GM12891 (cell line): ENCODE data around the gene NR2F1-AS1.
"Not testable (repeated sequence)": the region's sequence is repeated elsewhere in the genome, so short reads cannot be mapped to it uniquely, and the experiment has no call there.

Experiments used
- DNase-seq: peaks from one replicate; pipeline ENCODE4 v3.0.0; 2011; ENCODE audit warnings: low spot score; ENCODE audit not compliant: insufficient read length
- FAIRE-seq: peaks from 2 replicates; lab custom pipeline; 2011; peaks lifted over from hg19 to GRCh38; lab: Jason Lieb, UNC
- PAX5 ChIP-seq: IDR thresholded peaks from 2 replicates; pipeline ENCODE4 v1.6.1; 2011; ENCODE audit warnings: low read length, moderate library complexity, mild to moderate bottlenecking; ENCODE audit not compliant: insufficient read depth, severe bottlenecking
- POLR2A ChIP-seq: IDR thresholded peaks from 2 replicates; pipeline ENCODE4 v1.6.1; 2011; ENCODE audit warnings: low read depth, low read length, control low read depth
- POLR2AphosphoS5 ChIP-seq: IDR thresholded peaks from 2 replicates; pipeline ENCODE4 v1.6.1; 2011; ENCODE audit warnings: low read depth, low read length, control low read depth
- POU2F2 ChIP-seq: IDR thresholded peaks from 2 replicates; pipeline ENCODE4 v1.6.1; 2011; ENCODE audit warnings: low read depth, mild to moderate bottlenecking, control low read depth, low read length, moderate library complexity
- SPI1 ChIP-seq: IDR thresholded peaks from 2 replicates; pipeline ENCODE4 v1.6.1; 2011; ENCODE audit warnings: low read depth, low read length, control low read depth
- TAF1 ChIP-seq: IDR thresholded peaks from 2 replicates; pipeline ENCODE4 v1.6.1; 2011; ENCODE audit warnings: low read depth, low read length, control low read depth

The NR2F1-AS1 gene

GRCh38 chr5:93477816-93478215, 103.2 kb downstream of the NR2F1-AS1 start:
- FAIRE-seq (no peak), DNase-seq (no peak)
- TF ChIP-seq PAX5 (no peak), POU2F2 (no peak), TAF1 (no peak)

- TF ChIP-seq POU2F2 (no peak), POLR2AphosphoS5 (no peak), PAX5 (no peak), POLR2A (no peak), SPI1 (no peak), TAF1 (no peak)
- FAIRE-seq (no peak), DNase-seq (no peak)
Observed at GRCh38 chr5:93476251-93476742, 104.7 kb downstream of the NR2F1-AS1 start.

GRCh38 chr5:93462916-93463315, 118.1 kb downstream of the NR2F1-AS1 start:
- TF ChIP-seq POU2F2 (no peak), TAF1 (no peak), SPI1 (no peak), PAX5 (no peak), POLR2AphosphoS5 (no peak), POLR2A (no peak)
- no peak for FAIRE-seq
- no peak for DNase-seq

- TF ChIP-seq SPI1, result no peak
- no peak for TF ChIP-seq POLR2AphosphoS5
- no peak for TF ChIP-seq TAF1
- no peak for TF ChIP-seq POLR2A
- no peak for TF ChIP-seq POU2F2
- no peak for TF ChIP-seq PAX5
- no peak for FAIRE-seq
- DNase-seq, result no peak
Observed at GRCh38 chr5:93461756-93462155, 119.3 kb downstream of the NR2F1-AS1 start.

GRCh38 chr5:93460286-93460685, 120.7 kb downstream of the NR2F1-AS1 start:
- no peak for FAIRE-seq
- no peak for DNase-seq
- TF ChIP-seq POU2F2, result no peak
- no peak for TF ChIP-seq TAF1
- TF ChIP-seq SPI1, result no peak
- TF ChIP-seq POLR2A, result no peak
- no peak for TF ChIP-seq POLR2AphosphoS5
- no peak for TF ChIP-seq PAX5

GRCh38 chr5:93456796-93457195, 124.2 kb downstream of the NR2F1-AS1 start:
- FAIRE-seq, DNase-seq: not testable (repeated sequence)

- FAIRE-seq, result no peak
Observed at GRCh38 chr5:93454896-93455295, 126.1 kb downstream of the NR2F1-AS1 start.

GRCh38 chr5:93452255-93452654, 128.8 kb downstream of the NR2F1-AS1 start:
- no peak for FAIRE-seq
- no peak for DNase-seq
- no peak for TF ChIP-seq TAF1
- TF ChIP-seq POLR2A, result no peak
- TF ChIP-seq POLR2AphosphoS5, result no peak
- no peak for TF ChIP-seq PAX5
- no peak for TF ChIP-seq POU2F2
- no peak for TF ChIP-seq SPI1

More at GRCh38 chr5:93454896-93455295, 126.1 kb downstream of the NR2F1-AS1 start:
- TF ChIP-seq TAF1, result no peak
- TF ChIP-seq POLR2AphosphoS5, result no peak
- no peak for TF ChIP-seq PAX5
- no peak for TF ChIP-seq POLR2A
- no peak for TF ChIP-seq POU2F2
- no peak for TF ChIP-seq SPI1
- DNase-seq, result no peak

GRCh38 chr5:93438124-93438523, 142.9 kb downstream of the NR2F1-AS1 start:
- DNase-seq, result no peak
- TF ChIP-seq PAX5, result no peak
- no peak for TF ChIP-seq TAF1
- TF ChIP-seq POU2F2, result no peak
- TF ChIP-seq POLR2A, result no peak
- no peak for TF ChIP-seq SPI1
- no peak for FAIRE-seq

- FAIRE-seq, result no peak
- DNase-seq, result no peak
- TF ChIP-seq POLR2A, result no peak
- no peak for TF ChIP-seq TAF1
- TF ChIP-seq POLR2AphosphoS5, result no peak
- no peak for TF ChIP-seq PAX5
- no peak for TF ChIP-seq POU2F2
- TF ChIP-seq SPI1, result no peak
Observed at GRCh38 chr5:93436083-93436482, 144.9 kb downstream of the NR2F1-AS1 start.

- TF ChIP-seq TAF1, result no peak
- no peak for DNase-seq
- FAIRE-seq, result no peak
Observed at GRCh38 chr5:93433422-93433821, 147.6 kb downstream of the NR2F1-AS1 start.
